H9 (cell line): ENCODE measurements around the gene TSC1. TPM values are rescaled to one million over a fixed set of nuclear protein-coding genes. Genes with fewer than 3 reads are reported as not detected.

Source experiments
- DNase-seq: peaks from one replicate; pipeline ENCODE4 v3.0.0-alpha.2; 2017
- H2AFZ ChIP-seq: one replicate; pipeline ENCODE4 v1.6.1; 2013; ENCODE audit warnings: mild to moderate bottlenecking, low read length, control low read depth, moderate library complexity
- H2AK5ac ChIP-seq: 2 replicates; pipeline ENCODE4 v1.6.1; 2013; ENCODE audit warnings: low read length, control low read depth, mixed read lengths; ENCODE audit not compliant: insufficient read length
- H2BK120ac ChIP-seq: one replicate; pipeline ENCODE4 v1.6.1; 2013; ENCODE audit warnings: low read depth, mild to moderate bottlenecking, low read length, control low read depth, inconsistent platforms; ENCODE audit not compliant: poor library complexity, severe bottlenecking
- H2BK12ac ChIP-seq: 2 replicates; pipeline ENCODE4 v1.6.1; 2013; ENCODE audit warnings: low read length, control low read depth, mixed read lengths, low read depth; ENCODE audit not compliant: insufficient read length
- H2BK15ac ChIP-seq: 2 replicates; pipeline ENCODE4 v1.6.1; 2013; ENCODE audit warnings: low read depth, low read length, control low read depth
- H2BK20ac ChIP-seq: one replicate; pipeline ENCODE4 v1.6.1; 2013; ENCODE audit warnings: low read depth, mild to moderate bottlenecking, low read length, control low read depth, inconsistent platforms; ENCODE audit not compliant: poor library complexity, severe bottlenecking
- H2BK5ac ChIP-seq: 2 replicates; pipeline ENCODE4 v1.6.1; 2013; ENCODE audit warnings: low read length, control low read depth, mixed read lengths; ENCODE audit not compliant: insufficient read length
- H3K14ac ChIP-seq: 2 replicates; pipeline ENCODE4 v1.6.1; 2013; ENCODE audit warnings: low read length, control low read depth; ENCODE audit not compliant: insufficient read depth
- H3K18ac ChIP-seq: 2 replicates; pipeline ENCODE4 v1.6.1; 2013; ENCODE audit warnings: low read depth, mild to moderate bottlenecking, mixed read lengths, low read length, control low read depth; ENCODE audit not compliant: insufficient read length
- H3K23ac ChIP-seq: 2 replicates; pipeline ENCODE4 v1.6.1; 2013; ENCODE audit warnings: low read length, control low read depth, mixed read lengths, low read depth; ENCODE audit not compliant: insufficient read length
- H3K23me2 ChIP-seq: 2 replicates; pipeline ENCODE4 v1.6.1; 2013; ENCODE audit warnings: low read depth, mild to moderate bottlenecking, mixed read lengths, low read length, control low read depth; ENCODE audit not compliant: insufficient read length, poor library complexity, severe bottlenecking
- H3K27ac ChIP-seq: 2 replicates; pipeline ENCODE4 v1.5.1; 2013; ENCODE audit warnings: low read length, control low read depth, mixed read lengths, low read depth; ENCODE audit not compliant: insufficient read length
- H3K27me3 ChIP-seq: 2 replicates; pipeline ENCODE4 v1.6.1; 2013; ENCODE audit warnings: low read length, control low read depth, inconsistent platforms; ENCODE audit not compliant: insufficient read depth
- H3K4ac ChIP-seq: 2 replicates; pipeline ENCODE4 v1.6.1; 2013; ENCODE audit warnings: low read depth, mild to moderate bottlenecking, control low read depth, inconsistent platforms, low read length, moderate library complexity
- H3K4me1 ChIP-seq: 2 replicates; pipeline ENCODE4 v1.6.1; 2013; ENCODE audit warnings: low read length, control low read depth, inconsistent platforms; ENCODE audit not compliant: insufficient read depth
- H3K4me2 ChIP-seq: 2 replicates; pipeline ENCODE4 v1.6.1; 2013; ENCODE audit warnings: low read length, control low read depth, mixed read lengths; ENCODE audit not compliant: insufficient read length, insufficient read depth
- H3K56ac ChIP-seq: 2 replicates; pipeline ENCODE4 v1.6.1; 2013; ENCODE audit warnings: low read depth, mild to moderate bottlenecking, mixed read lengths, low read length, control low read depth; ENCODE audit not compliant: insufficient read length
- H3K79me1 ChIP-seq: 2 replicates; pipeline ENCODE4 v1.6.1; 2013; ENCODE audit warnings: low read depth, mild to moderate bottlenecking, moderate library complexity, low read length, control low read depth, inconsistent platforms; ENCODE audit not compliant: insufficient read depth, poor library complexity, severe bottlenecking
- H3K79me2 ChIP-seq: 2 replicates; pipeline ENCODE4 v1.6.1; 2013; ENCODE audit warnings: low read length, control low read depth, inconsistent platforms; ENCODE audit not compliant: insufficient read depth
- H3K9ac ChIP-seq: 2 replicates; pipeline ENCODE4 v1.6.1; 2013; ENCODE audit warnings: low read length, control low read depth, mixed read lengths; ENCODE audit not compliant: insufficient read length; ENCODE audit errors: extremely low read depth
- H3K9me3 ChIP-seq: one replicate; pipeline ENCODE4 v1.6.1; 2013; ENCODE audit warnings: low read depth, low read length, inconsistent platforms; ENCODE audit not compliant: control insufficient read depth
- H3T11ph ChIP-seq: one replicate; pipeline ENCODE4 v1.6.1; 2013; ENCODE audit warnings: mild to moderate bottlenecking, low read length, control low read depth, inconsistent platforms
- H4K20me1 ChIP-seq: one replicate; pipeline ENCODE4 v1.6.1; 2013; ENCODE audit not compliant: control insufficient read depth, insufficient read length, insufficient read depth
- H4K5ac ChIP-seq: 2 replicates; pipeline ENCODE4 v1.6.1; 2013; ENCODE audit warnings: low read depth, mild to moderate bottlenecking, mixed read lengths, low read length, control low read depth; ENCODE audit not compliant: insufficient read length
- H4K8ac ChIP-seq: replicated peaks from 2 replicates; pipeline ENCODE4 v1.6.1; 2013; ENCODE audit warnings: low read length, control low read depth, mixed read lengths, low read depth; ENCODE audit not compliant: insufficient read length
- H4K91ac ChIP-seq: 2 replicates; pipeline ENCODE4 v1.6.1; 2013; ENCODE audit warnings: low read depth, mild to moderate bottlenecking, moderate library complexity, mixed read lengths, low read length, control low read depth; ENCODE audit not compliant: insufficient read length
- H3K27ac Mint-ChIP-seq, 3 experiments: 2 replicates in 2 of 3; 3 replicates in 1 of 3; pipeline ENCODE4 v1.8.0; 2020 to 2021; ENCODE audit warnings: mixed read lengths in 3 of 3, mild to moderate bottlenecking in 1 of 3, moderate library complexity in 1 of 3
- H3K27me3 Mint-ChIP-seq: 2 replicates; pipeline ENCODE4 v1.8.0; 2021; ENCODE audit warnings: low read depth, mild to moderate bottlenecking, moderate library complexity, mixed read lengths
- H3K36me3 Mint-ChIP-seq, 3 experiments: 2 replicates in 2 of 3; 3 replicates in 1 of 3; pipeline ENCODE4 v1.8.0; 2020 to 2021; ENCODE audit warnings: low read depth in 3 of 3, mixed read lengths in 3 of 3; ENCODE audit not compliant: insufficient read depth in 1 of 3
- H3K4me1 Mint-ChIP-seq, 2 experiments: 2 replicates each; pipeline ENCODE4 v1.8.0; 2020; ENCODE audit warnings: mixed read lengths in 2 of 2
- H3K4me3 Mint-ChIP-seq, 2 experiments: 2 replicates in 1 of 2; 3 replicates in 1 of 2; pipeline ENCODE4 v1.8.0; 2020 to 2021; ENCODE audit warnings: mild to moderate bottlenecking in 2 of 2, mixed read lengths in 2 of 2, moderate library complexity in 1 of 2
- H3K9me3 Mint-ChIP-seq, 2 experiments: 2 replicates in 1 of 2; 3 replicates in 1 of 2; pipeline ENCODE4 v1.8.0; 2020; ENCODE audit warnings: mild to moderate bottlenecking in 2 of 2, mixed read lengths in 2 of 2, moderate library complexity in 1 of 2
- CTCF ChIP-seq: fragments of 200-600 bp; sonication (generic); conservative IDR thresholded peaks from 3 replicates; pipeline ENCODE4 v1.8.0; 2021; ENCODE audit warnings: antibody characterized with exemption, mild to moderate bottlenecking
- WGBS: extraction: QIAGEN DNeasy Blood & Tissue Kit; methylation state at CpG from one replicate; pipeline ENCODE4 v1.1.7; 2013; ENCODE audit warnings: missing lambda C conversion rate, low lambda C conversion rate, mixed read lengths; ENCODE audit not compliant: insufficient read length; ENCODE audit errors: extremely low coverage; 5-methylcytosine and 5-hydroxymethylcytosine counted together
- total RNA-seq: library from RNA; stranded (reverse); gene quantifications from 2 replicates; pipeline ENCODE4 v1.2.1, GENCODE V29; 2021

Gene TSC1
- total RNA-seq, 1 experiment from 2014 or later: 32.7 TPM

- H2BK20ac ChIP-seq: no peak overlapping the region
- H3K9me3 Mint-ChIP-seq: no peaks in the 10 kb centered on the region
- no peaks in the 10 kb centered on the region for H4K20me1 ChIP-seq
- no peak overlapping the region for H4K91ac ChIP-seq
- no peak overlapping the region for H2BK120ac ChIP-seq
- H2BK12ac ChIP-seq: no peak overlapping the region
- TF ChIP-seq CTCF: no peak
- DNase-seq: no peak
- no peak overlapping the region for H3K9ac ChIP-seq
- no peaks in the 10 kb centered on the region for H3K27me3 ChIP-seq
- no peak overlapping the region for H3K4me3 Mint-ChIP-seq
- no peaks in the 10 kb centered on the region for H3K4me1 Mint-ChIP-seq
- no peak overlapping the region for H3K4me2 ChIP-seq
- H2AK5ac ChIP-seq: no peak overlapping the region
- H3K79me1 ChIP-seq: no peaks in the 10 kb centered on the region
- H4K5ac ChIP-seq: no peak overlapping the region
- no peak overlapping the region for H2BK5ac ChIP-seq
- no peak overlapping the region for H3T11ph ChIP-seq
- H3K56ac ChIP-seq: no peak overlapping the region
- no peaks in the 10 kb centered on the region for H3K27me3 Mint-ChIP-seq
- H4K8ac ChIP-seq: no peak overlapping the region
- H3K18ac ChIP-seq: no peak overlapping the region
- H3K4me1 ChIP-seq: no peaks in the 10 kb centered on the region
- no peak overlapping the region for H3K23ac ChIP-seq
- H3K14ac ChIP-seq: no peak overlapping the region
- H3K27ac ChIP-seq: no peak overlapping the region
- H2AFZ ChIP-seq: no peak overlapping the region
- no peak overlapping the region for H3K4ac ChIP-seq
- H3K23me2 ChIP-seq: no peaks in the 10 kb centered on the region
- H3K27ac Mint-ChIP-seq: no peak overlapping the region
- no peaks in the 10 kb centered on the region for H3K9me3 ChIP-seq
- H3K36me3 Mint-ChIP-seq: peaks cover 10 to 64% (median 40%) of the 10 kb centered on the region in 3 experiments; a peak in 5 of 7 replicates
- no peak overlapping the region for H2BK15ac ChIP-seq
- no peaks in the 10 kb centered on the region for H3K79me2 ChIP-seq
- WGBS: no CpG with 5 or more reads among the region's 7 CpGs
Measured at GRCh38 chr9:132919614-132920268, 24.7 kb downstream of the TSC1 start.
